Measurements from ENCODE around the gene CIAO3. TPM values are rescaled to one million over a fixed set of nuclear protein-coding genes. Genes with fewer than 3 reads are reported as not detected.
A peak's percentile ranks its signal among the peaks of the same experiment; 100 is the strongest.

CIAO3 gene
- 100 to 1,000 TPM in 2 of 4 donors, 10 to 100 TPM in 2; 73.4 to 164 (median 117) TPM for total RNA-seq

DNA sequence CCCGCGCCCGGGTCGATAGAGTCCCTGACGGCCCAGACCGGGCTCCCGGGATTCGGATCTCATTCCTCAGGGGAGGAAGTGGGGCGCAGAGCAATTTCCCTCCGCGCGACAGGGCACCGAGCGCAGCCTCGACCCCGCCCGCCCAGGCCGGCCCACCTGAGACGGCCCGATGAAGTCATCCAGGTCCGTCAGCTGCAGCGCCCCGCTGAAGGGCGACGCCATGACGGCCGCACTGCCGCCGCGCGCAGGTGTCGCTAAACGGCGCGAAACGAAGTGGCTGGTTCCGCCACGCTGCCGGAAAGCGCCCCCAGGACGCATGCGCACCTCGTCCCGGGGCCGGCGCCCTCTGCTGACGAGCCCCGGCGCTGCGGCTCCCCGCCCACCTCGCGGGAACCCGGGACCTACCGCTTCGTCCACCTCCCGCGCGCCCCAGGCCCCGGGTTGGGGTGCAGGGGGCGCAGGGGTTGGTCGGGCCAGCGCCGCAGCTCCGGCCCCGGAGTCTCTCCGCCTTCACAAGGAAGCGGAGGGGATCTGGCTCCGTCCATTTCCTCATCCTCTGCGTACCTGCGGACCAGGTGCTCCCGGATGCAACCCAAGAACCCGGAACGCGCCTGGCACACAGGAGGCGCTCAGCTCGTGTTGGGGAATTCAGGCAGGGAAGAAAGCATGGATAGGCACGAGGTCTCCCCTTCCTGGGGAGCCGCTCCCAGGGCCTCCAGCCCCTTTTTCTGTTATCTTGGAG is at the start of gene CIAO3:
Gene CIAO3, minus strand, starts transcription at position 234 of the 742 bp plus-strand sequence. Its CDS starts 12 bp downstream, at position 222.
- TF ChIP-seq, protein P1, sequence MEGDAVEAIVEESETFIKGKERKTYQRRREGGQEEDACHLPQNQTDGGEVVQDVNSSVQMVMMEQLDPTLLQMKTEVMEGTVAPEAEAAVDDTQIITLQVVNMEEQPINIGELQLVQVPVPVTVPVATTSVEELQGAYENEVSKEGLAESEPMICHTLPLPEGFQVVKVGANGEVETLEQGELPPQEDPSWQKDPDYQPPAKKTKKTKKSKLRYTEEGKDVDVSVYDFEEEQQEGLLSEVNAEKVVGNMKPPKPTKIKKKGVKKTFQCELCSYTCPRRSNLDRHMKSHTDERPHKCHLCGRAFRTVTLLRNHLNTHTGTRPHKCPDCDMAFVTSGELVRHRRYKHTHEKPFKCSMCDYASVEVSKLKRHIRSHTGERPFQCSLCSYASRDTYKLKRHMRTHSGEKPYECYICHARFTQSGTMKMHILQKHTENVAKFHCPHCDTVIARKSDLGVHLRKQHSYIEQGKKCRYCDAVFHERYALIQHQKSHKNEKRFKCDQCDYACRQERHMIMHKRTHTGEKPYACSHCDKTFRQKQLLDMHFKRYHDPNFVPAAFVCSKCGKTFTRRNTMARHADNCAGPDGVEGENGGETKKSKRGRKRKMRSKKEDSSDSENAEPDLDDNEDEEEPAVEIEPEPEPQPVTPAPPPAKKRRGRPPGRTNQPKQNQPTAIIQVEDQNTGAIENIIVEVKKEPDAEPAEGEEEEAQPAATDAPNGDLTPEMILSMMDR (IDR thresholded peaks at IDR 0.05): peak; percentile 95 to 99 (median 96)
- TF ChIP-seq POLR2A (IDR thresholded peaks at IDR 0.05): peak; percentile 51 to 67

DNA sequence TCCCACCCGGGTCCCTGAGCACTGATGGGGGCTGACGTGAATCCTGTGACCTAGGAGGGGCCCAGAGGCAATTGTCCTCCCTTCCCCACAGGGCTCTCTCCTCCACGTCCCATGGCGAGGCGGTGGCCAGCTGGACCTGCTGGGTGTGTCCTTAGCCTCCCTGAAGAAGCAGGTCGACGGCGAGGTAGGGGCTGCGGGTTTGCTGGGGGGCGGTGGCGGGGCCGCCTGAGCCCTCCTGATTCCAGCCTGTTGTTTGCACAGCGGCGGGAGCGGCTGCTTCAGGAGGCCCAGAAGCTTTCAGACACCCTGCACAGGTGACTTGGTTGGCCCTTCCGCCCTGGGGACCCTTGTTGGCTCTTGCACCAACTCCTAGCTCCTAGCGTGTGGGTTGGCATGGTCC is 49.3 kb upstream of the CIAO3 start:
- H3K27ac ChIP-seq: no peak overlapping the region
- no peaks in the 10 kb centered on the region for H3K27me3 ChIP-seq
- peaks cover 0 to 9% (median 0%) of the 10 kb centered on the region in 3 donors for H3K36me3 ChIP-seq

More for the DNA sequence above, at the start of gene CIAO3:
- Histone ChIP-seq H3K9me3 (no peaks in the 10 kb centered on the region), H3K4me3 (peak within 1 kb of the TSS; percentile 66 to 95 (median 80)), H3K36me3 (peaks cover 0 to 27% (median 0%) of the 10 kb centered on the region in 3 donors), H3K27me3 (no peaks in the 10 kb centered on the region), H3K27ac (peak within 1 kb of the TSS; percentile 36 to 90 (median 72)), H3K4me1 (peaks cover 0 to 16% (median 9%) of the 10 kb centered on the region in 4 donors)
- DNase-seq: peak; percentile 82 to 94 (median 93)

DNA sequence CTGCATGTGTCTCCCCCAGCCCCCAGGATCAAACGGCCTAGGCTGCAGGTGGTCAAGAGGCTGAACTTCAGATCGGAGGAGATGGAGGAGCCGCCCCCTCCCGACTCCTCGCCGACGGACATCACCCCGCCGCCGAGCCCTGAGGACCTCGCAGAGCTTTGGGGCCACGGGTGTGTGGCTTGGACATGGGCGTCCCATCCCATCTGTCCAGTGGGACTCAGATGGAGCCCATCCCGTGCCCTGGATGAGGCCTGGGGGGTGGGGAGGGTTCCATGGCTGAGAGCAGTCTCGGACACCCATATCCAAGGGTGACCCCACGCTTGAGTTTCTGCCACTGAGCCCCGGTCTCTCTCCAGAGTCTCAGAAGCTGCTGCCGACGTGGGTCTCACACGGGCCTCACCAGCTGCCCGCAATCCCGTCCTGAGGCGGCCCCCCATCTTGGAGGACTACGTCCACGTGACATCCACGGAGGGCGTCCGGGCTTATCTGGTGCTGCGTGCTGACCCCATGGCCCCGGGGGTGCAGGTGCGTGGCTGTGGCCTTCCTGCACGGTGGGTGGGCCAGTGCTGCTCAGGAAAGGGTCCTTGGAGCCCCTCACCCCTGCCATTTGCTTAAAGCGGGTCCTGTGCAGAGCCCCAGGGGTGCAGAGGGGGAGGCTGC is 48.5 kb upstream of the CIAO3 start:
- peaks cover 0 to 9% (median 0%) of the 10 kb centered on the region in 3 donors for H3K36me3 ChIP-seq
- H3K27ac ChIP-seq: peak overlapping the region in 1 of 4 donors; percentile 62
- H3K4me1 ChIP-seq: peaks cover 0 to 20% (median 16%) of the 10 kb centered on the region in 4 donors
- no peak for DNase-seq
- no peak for TF ChIP-seq POLR2A (IDR thresholded peaks at IDR 0.05)
- TF ChIP-seq, protein P1 (IDR thresholded peaks at IDR 0.05): no peak
- H3K27me3 ChIP-seq: no peaks in the 10 kb centered on the region
- no peaks in the 10 kb centered on the region for H3K9me3 ChIP-seq
- H3K4me3 ChIP-seq: peak overlapping the region; percentile 69 to 100 (median 98)

More for the DNA sequence above, 49.3 kb upstream of the CIAO3 start:
- Histone ChIP-seq H3K4me1 (peaks cover 0 to 20% (median 16%) of the 10 kb centered on the region in 4 donors), H3K4me3 (no peak overlapping the region), H3K9me3 (no peaks in the 10 kb centered on the region)
- TF ChIP-seq, protein P1 (IDR thresholded peaks at IDR 0.05): no peak
- TF ChIP-seq POLR2A (IDR thresholded peaks at IDR 0.05): no peak
- no peak for DNase-seq

DNA sequence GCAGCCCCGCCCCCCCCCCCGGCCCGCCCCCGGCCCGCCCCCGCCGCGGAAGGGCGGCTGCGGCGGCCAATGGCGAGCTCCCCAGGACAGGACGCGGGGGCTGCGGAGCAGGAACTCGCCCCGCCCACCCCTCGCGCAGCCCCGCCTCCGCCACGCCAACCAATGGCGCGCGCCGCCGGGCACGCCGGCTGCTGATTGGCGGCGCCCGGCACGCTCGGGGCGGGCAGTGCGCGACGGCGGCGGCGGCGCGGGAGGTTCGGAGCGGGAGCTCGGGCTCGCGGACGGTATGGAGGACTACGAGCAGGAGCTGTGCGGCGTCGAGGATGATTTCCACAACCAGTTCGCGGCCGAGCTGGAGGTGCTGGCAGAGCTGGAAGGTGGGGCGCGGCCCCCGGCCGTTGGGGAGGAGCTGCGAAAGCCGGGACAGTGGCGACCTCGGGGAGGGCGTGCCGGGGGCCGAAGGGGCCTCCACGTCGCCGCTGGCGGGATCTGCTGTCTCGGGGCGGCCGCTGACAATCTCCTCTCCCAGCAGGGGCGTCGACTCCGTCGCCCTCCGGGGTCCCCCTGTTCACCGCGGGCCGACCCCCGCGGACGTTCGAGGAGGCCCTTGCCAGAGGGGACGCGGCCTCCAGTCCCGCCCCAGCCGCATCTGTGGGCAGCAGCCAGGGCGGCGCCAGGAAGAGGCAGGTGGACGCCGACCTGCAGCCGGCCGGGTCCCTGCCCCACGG is 47.8 kb upstream of the CIAO3 start, which contains the start of gene CHTF18:
Gene CHTF18, plus strand, starts transcription at position 222 of the 728 bp plus-strand sequence. Its CDS starts 65 bp downstream, at position 287.
- H3K36me3 ChIP-seq: peaks cover 0 to 9% (median 0%) of the 10 kb centered on the region in 3 donors
- TF ChIP-seq POLR2A (IDR thresholded peaks at IDR 0.05): no peak
- TF ChIP-seq, protein P1 (IDR thresholded peaks at IDR 0.05): no peak
- H3K4me3 ChIP-seq: peak within 1 kb of the TSS; percentile 97 to 100 (median 99)
- no peaks in the 10 kb centered on the region for H3K27me3 ChIP-seq
- no peaks in the 10 kb centered on the region for H3K9me3 ChIP-seq
- H3K4me1 ChIP-seq: peaks cover 0 to 20% (median 16%) of the 10 kb centered on the region in 4 donors
- H3K27ac ChIP-seq: peak within 1 kb of the TSS; percentile 59 to 86 (median 78)
- peak; percentile 87 to 97 (median 96) for DNase-seq

DNA sequence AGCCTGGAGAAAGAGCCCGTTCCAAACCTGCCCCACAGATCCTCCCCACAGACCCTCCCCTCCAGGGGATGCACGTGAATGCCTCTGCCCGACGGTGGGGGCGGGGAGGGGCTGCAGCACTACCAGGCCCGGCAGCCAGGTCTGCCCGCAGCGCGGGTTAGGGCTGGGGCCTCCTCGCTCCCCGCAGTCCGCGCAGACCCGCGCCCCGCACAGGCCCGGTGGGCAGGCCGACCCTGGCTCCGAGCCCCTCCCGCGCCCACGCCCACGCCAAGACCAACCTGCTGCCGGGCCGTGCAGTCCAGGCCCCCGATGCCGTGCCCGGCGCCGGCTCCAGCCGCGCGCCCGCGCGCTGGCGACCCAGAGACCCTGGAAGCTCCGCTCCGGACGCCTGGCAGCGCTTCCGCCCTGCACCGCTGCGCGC is 47.2 kb upstream of the CIAO3 start, which contains the start of gene RPUSD1:
Gene RPUSD1, minus strand, starts transcription at position 404 of the 421 bp plus-strand sequence. CDS start 644 bp downstream, outside the sequence.
- H3K27ac ChIP-seq: peak within 1 kb of the TSS; percentile 59 to 86 (median 78)
- H3K4me1 ChIP-seq: peaks cover 0 to 20% (median 16%) of the 10 kb centered on the region in 4 donors
- peaks cover 0 to 9% (median 0%) of the 10 kb centered on the region in 3 donors for H3K36me3 ChIP-seq
- no peaks in the 10 kb centered on the region for H3K9me3 ChIP-seq
- DNase-seq: peak in 2 of 3 donors; percentile 19 to 49
- peak within 1 kb of the TSS; percentile 97 to 100 (median 99) for H3K4me3 ChIP-seq
- TF ChIP-seq, protein P1 (IDR thresholded peaks at IDR 0.05): peak in 2 of 6 experiments; percentile 11 to 14
- TF ChIP-seq POLR2A (IDR thresholded peaks at IDR 0.05): peak in 1 of 2 donors; percentile 30
- no peaks in the 10 kb centered on the region for H3K27me3 ChIP-seq
